SH-SY5Y (cell line): ENCODE measurements around the gene EPB41.

ENCODE experiments used
- GATA2 ChIP-seq: IDR thresholded peaks from 2 replicates; pipeline ENCODE4 v1.6.1; 2011; ENCODE audit warnings: mild to moderate bottlenecking, low read depth, low read length
- GATA3 ChIP-seq: IDR thresholded peaks from 2 replicates; pipeline ENCODE4 v1.6.1; 2011; ENCODE audit warnings: low read depth, mild to moderate bottlenecking, low read length, moderate library complexity

EPB41 gene

DNA sequence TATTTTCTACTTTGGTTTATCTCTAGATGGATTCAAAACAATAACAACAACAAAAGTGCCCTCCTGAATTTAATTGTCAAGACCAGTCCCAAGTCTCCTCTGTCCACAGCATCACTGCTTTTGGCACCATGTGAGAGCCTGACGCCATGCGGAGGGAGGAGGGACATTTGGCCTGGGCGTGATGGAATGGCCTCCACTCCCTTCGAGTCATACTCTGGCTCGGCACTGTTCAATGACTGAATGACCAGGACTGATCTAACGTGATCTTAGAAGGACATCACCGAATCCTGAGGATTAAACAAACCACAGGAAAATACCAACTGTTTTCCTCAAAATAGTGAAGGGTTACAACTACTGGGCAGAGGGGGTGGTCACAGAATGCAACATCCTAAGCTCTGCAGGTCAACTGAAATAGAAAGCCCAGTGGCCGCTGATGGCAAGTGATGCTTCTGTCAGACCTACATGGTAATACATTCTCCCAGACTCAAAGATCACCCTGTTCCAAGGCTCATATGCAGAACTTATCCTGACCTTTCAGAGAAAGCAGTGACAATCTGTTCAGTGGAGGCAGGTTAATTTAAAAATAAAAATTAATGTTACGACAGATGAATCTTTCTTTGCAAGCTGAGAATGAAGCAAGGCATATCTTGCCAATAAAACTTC lies 248.2 kb downstream of the EPB41 start:
- no peak for TF ChIP-seq GATA3
- TF ChIP-seq GATA2, result no peak

- no peak for TF ChIP-seq GATA2
- no peak for TF ChIP-seq GATA3
These were observed 250.2 kb downstream of the EPB41 start for GRCh38 chr1:29164588-29164987.

GRCh38 chr1:29166291-29166878 lies 252.0 kb downstream of the EPB41 start:
- TF ChIP-seq GATA3 (no peak), GATA2 (no peak)

GRCh38 chr1:29167904-29168303 lies 253.5 kb downstream of the EPB41 start:
- TF ChIP-seq GATA3 (no peak), GATA2 (no peak)
